H1 (cell line): ENCODE measurements around the gene MYLK. TPM values are rescaled to one million over a fixed set of nuclear protein-coding genes. Genes with fewer than 3 reads are reported as not detected.

ENCODE experiments used
- CTCF ChIA-PET: fragments of 300-600 bp; sonication (Branson Sonifier 250); formaldehyde crosslinking; loops from one replicate; lab custom pipeline; 2021; ENCODE audit not compliant: partially characterized antibody; lab: Charles Lee
- POLR2A ChIA-PET: fragments of 300-600 bp; sonication (Branson Sonifier 250); formaldehyde crosslinking; loops from one replicate; lab custom pipeline; 2021; ENCODE audit warnings: inconsistent platforms; ENCODE audit not compliant: partially characterized antibody; lab: Charles Lee
- DNase-seq, 2 experiments: peaks; one replicate each; pipeline versions ENCODE4 v3.0.0 to v3.0.0-alpha.2; 2010 to 2022; ENCODE audit warnings: low spot score in 2 of 2, low read depth in 1 of 2, mixed read lengths in 1 of 2
- FAIRE-seq: peaks from 2 replicates; lab custom pipeline; 2011; peaks lifted over from hg19 to GRCh38; lab: Jason Lieb, UNC
- H2AFZ ChIP-seq: 2 replicates; pipeline ENCODE4 v1.8.1; 2012; ENCODE audit warnings: low read length, inconsistent platforms
- H2AK5ac ChIP-seq: 2 replicates; pipeline ENCODE4 v1.6.1; 2013; ENCODE audit warnings: low read depth, low read length
- H2BK120ac ChIP-seq: replicated peaks from 2 replicates; pipeline ENCODE3; 2013; ENCODE audit warnings: low read depth, low read length, inconsistent platforms
- H2BK12ac ChIP-seq: 2 replicates; pipeline ENCODE4 v1.6.1; 2013; ENCODE audit warnings: low read depth, low read length
- H2BK15ac ChIP-seq: 2 replicates; pipeline ENCODE4 v1.6.1; 2013; ENCODE audit warnings: low read length
- H2BK20ac ChIP-seq: 2 replicates; pipeline ENCODE4 v1.6.1; 2013; ENCODE audit warnings: low read length
- H2BK5ac ChIP-seq: 2 replicates; pipeline ENCODE4 v1.6.1; 2013; ENCODE audit warnings: low read depth, low read length
- H3K14ac ChIP-seq: 2 replicates; pipeline ENCODE4 v1.6.1; 2013; ENCODE audit warnings: inconsistent platforms; ENCODE audit not compliant: insufficient read length
- H3K18ac ChIP-seq: 2 replicates; pipeline ENCODE4 v1.6.1; 2013; ENCODE audit warnings: low read length; ENCODE audit errors: extremely low read depth
- H3K23ac ChIP-seq: 2 replicates; pipeline ENCODE4 v1.6.1; 2013; ENCODE audit warnings: inconsistent platforms; ENCODE audit not compliant: insufficient read length
- H3K23me2 ChIP-seq: 2 replicates; pipeline ENCODE4 v1.6.1; 2013; ENCODE audit warnings: low read depth, low read length
- H3K27ac ChIP-seq: 2 replicates; pipeline ENCODE4 v1.6.1; 2011; ENCODE audit warnings: low read depth, low read length, inconsistent platforms
- H3K27me3 ChIP-seq, 4 experiments: replicated peaks in 1 of 4; 1 replicate in 1 of 4; 2 replicates in 3 of 4; pipeline versions ENCODE4 v1.6.1 to v1.8.1; 2011 to 2013; ENCODE audit warnings: low read length in 3 of 4, mild to moderate bottlenecking in 3 of 4, inconsistent platforms in 2 of 4, mixed read lengths in 2 of 4, moderate library complexity in 1 of 4; ENCODE audit not compliant: control insufficient read depth in 3 of 4, insufficient read depth in 3 of 4; ENCODE audit errors: extremely low read depth in 1 of 4
- H3K36me3 ChIP-seq, 4 experiments: 2 replicates each; pipeline versions ENCODE4 v1.6.1 to v1.8.1; 2011 to 2013; ENCODE audit warnings: mild to moderate bottlenecking in 4 of 4, low read length in 3 of 4, moderate library complexity in 2 of 4, control low read depth in 1 of 4, inconsistent platforms in 1 of 4; ENCODE audit not compliant: insufficient read depth in 4 of 4, control insufficient read depth in 2 of 4
- H3K4ac ChIP-seq: replicated peaks from 2 replicates; pipeline ENCODE3; 2013; ENCODE audit warnings: low read length, low read depth, mixed read lengths, inconsistent platforms; ENCODE audit not compliant: insufficient read length
- H3K4me1 ChIP-seq, 4 experiments: replicated peaks in 1 of 4; 1 replicate in 1 of 4; 2 replicates in 3 of 4; pipeline versions ENCODE4 v1.6.1 to v1.8.1; 2011 to 2013; ENCODE audit warnings: low read length in 3 of 4, inconsistent platforms in 2 of 4, mixed read lengths in 1 of 4; ENCODE audit not compliant: insufficient read depth in 4 of 4, control insufficient read depth in 3 of 4
- H3K4me2 ChIP-seq, 2 experiments: 2 replicates each; pipeline versions ENCODE4 v1.6.1 to v1.8.1; 2011 to 2013; ENCODE audit warnings: low read depth in 2 of 2, low read length in 2 of 2, control low read depth in 1 of 2, inconsistent platforms in 1 of 2, mild to moderate bottlenecking in 1 of 2; ENCODE audit not compliant: insufficient read depth in 1 of 2
- H3K4me3 ChIP-seq, 4 experiments: fragments of 200-600, 300-600 bp in 1 of 4; sonication (generic), shearing (Covaris generic), sonication (Bioruptor Twin) in 1 of 4; 2 replicates each; pipeline versions ENCODE4 v1.5.1 to v1.8.1; 2011 to 2016; ENCODE audit warnings: low read length in 4 of 4, low read depth in 3 of 4, control low read depth in 2 of 4, inconsistent platforms in 2 of 4, mild to moderate bottlenecking in 2 of 4, mixed read lengths in 1 of 4, moderate library complexity in 1 of 4; ENCODE audit not compliant: insufficient read depth in 2 of 4; ENCODE audit errors: extremely low read depth in 1 of 4
- H3K56ac ChIP-seq: replicated peaks from 2 replicates; pipeline ENCODE3; 2013; ENCODE audit warnings: low read depth, mild to moderate bottlenecking, mixed read lengths, low read length, inconsistent platforms; ENCODE audit not compliant: insufficient read length
- H3K79me1 ChIP-seq: 2 replicates; pipeline ENCODE4 v1.6.1; 2013; ENCODE audit warnings: low read depth, low read length, control low read depth
- H3K79me2 ChIP-seq, 2 experiments: 2 replicates each; pipeline versions ENCODE4 v1.6.1 to v1.8.1; 2012 to 2013; ENCODE audit warnings: low read length in 2 of 2, mild to moderate bottlenecking in 2 of 2, inconsistent platforms in 1 of 2; ENCODE audit not compliant: insufficient read depth in 2 of 2, control insufficient read depth in 1 of 2
- H3K9ac ChIP-seq, 4 experiments: replicated peaks in 1 of 4; 1 replicate in 1 of 4; 2 replicates in 3 of 4; pipeline versions ENCODE4 v1.6.1 to v1.8.1; 2011 to 2013; ENCODE audit warnings: low read depth in 3 of 4, low read length in 3 of 4, control low read depth in 2 of 4, mild to moderate bottlenecking in 2 of 4, moderate library complexity in 2 of 4, inconsistent platforms in 1 of 4; ENCODE audit errors: extremely low read depth in 1 of 4
- H3K9me3 ChIP-seq, 2 experiments: 2 replicates each; pipeline versions ENCODE4 v1.6.1 to v1.8.1; 2012 to 2013; ENCODE audit warnings: mild to moderate bottlenecking in 2 of 2, moderate library complexity in 2 of 2, control low read depth in 1 of 2, inconsistent platforms in 1 of 2, low read depth in 1 of 2, low read length in 1 of 2, mixed read lengths in 1 of 2; ENCODE audit not compliant: insufficient read depth in 2 of 2
- H4K20me1 ChIP-seq, 2 experiments: replicated peaks in 1 of 2; 2 replicates each; pipeline versions ENCODE3 to v1.8.1; 2011 to 2013; ENCODE audit warnings: inconsistent platforms in 2 of 2, low read length in 2 of 2, mild to moderate bottlenecking in 1 of 2; ENCODE audit not compliant: insufficient read depth in 2 of 2, control insufficient read depth in 1 of 2
- H4K5ac ChIP-seq: 2 replicates; pipeline ENCODE4 v1.6.1; 2013; ENCODE audit warnings: low read length, low read depth, mixed read lengths, inconsistent platforms; ENCODE audit not compliant: insufficient read length
- H4K8ac ChIP-seq: 2 replicates; pipeline ENCODE4 v1.8.0; 2013; ENCODE audit warnings: mild to moderate bottlenecking, moderate library complexity, low read length, inconsistent platforms; ENCODE audit not compliant: insufficient read depth; ENCODE audit errors: extremely low read depth
- H4K91ac ChIP-seq: replicated peaks from 2 replicates; pipeline ENCODE3; 2013; ENCODE audit warnings: low read length, mixed read lengths, inconsistent platforms; ENCODE audit not compliant: insufficient read length
- BACH1 ChIP-seq: IDR thresholded peaks from 2 replicates; pipeline ENCODE4 v1.6.1; 2012; ENCODE audit warnings: low read length, improper control_type of control experiment
- CEBPB ChIP-seq: IDR thresholded peaks from 2 replicates; pipeline ENCODE4 v1.6.1; 2012; ENCODE audit warnings: low read depth, low read length
- EP300 ChIP-seq, 2 experiments: IDR thresholded peaks; 1 replicate in 1 of 2; 2 replicates in 1 of 2; pipeline ENCODE4 v1.6.1; 2011 to 2012; ENCODE audit warnings: low read depth in 2 of 2, low read length in 2 of 2, mild to moderate bottlenecking in 2 of 2, borderline replicate concordance in 1 of 2, inconsistent platforms in 1 of 2, moderate library complexity in 1 of 2
- FOSL1 ChIP-seq: IDR thresholded peaks from 2 replicates; pipeline ENCODE4 v1.6.1; 2011; ENCODE audit warnings: mild to moderate bottlenecking, low read depth, low read length, moderate library complexity; ENCODE audit not compliant: insufficient read depth
- HDAC6 ChIP-seq: IDR thresholded peaks from one replicate; pipeline ENCODE4 v1.7.1; 2012; ENCODE audit warnings: low read depth, mild to moderate bottlenecking, inconsistent platforms, low read length, moderate library complexity
- JUN ChIP-seq: IDR thresholded peaks from 2 replicates; pipeline ENCODE4 v1.6.1; 2011; ENCODE audit warnings: low read depth, mild to moderate bottlenecking, improper control_type of control experiment, low read length
- KDM5A ChIP-seq: fragments of 200-600 bp; IDR thresholded peaks from 2 replicates; pipeline ENCODE4 v1.7.1; 2012; ENCODE audit warnings: mild to moderate bottlenecking, low read length, inconsistent platforms, mixed read lengths
- MAX ChIP-seq: IDR thresholded peaks from 2 replicates; pipeline ENCODE4 v1.6.1; 2012; ENCODE audit warnings: inconsistent platforms
- NRF1 ChIP-seq: IDR thresholded peaks from 2 replicates; pipeline ENCODE4 v1.6.1; 2011; ENCODE audit warnings: mild to moderate bottlenecking, low read depth, low read length, improper control_type of control experiment
- POU5F1 ChIP-seq: IDR thresholded peaks from 2 replicates; pipeline ENCODE4 v1.6.1; 2011; ENCODE audit warnings: low read depth, mild to moderate bottlenecking, low read length, moderate library complexity
- RNF2 ChIP-seq: fragments of 200-900, 300-1000 bp; sonication (generic); IDR thresholded peaks from 2 replicates; pipeline ENCODE4 v1.7.1; 2016; ENCODE audit warnings: borderline replicate concordance, low read depth, mild to moderate bottlenecking, antibody characterized with exemption, low read length; ENCODE audit not compliant: poor library complexity, severe bottlenecking; ENCODE audit errors: missing control alignments
- SAP30 ChIP-seq: fragments of 300-600 bp; sonication (generic); IDR thresholded peaks from 2 replicates; pipeline ENCODE4 v1.7.1; 2012; ENCODE audit warnings: low read length, moderate library complexity, mild to moderate bottlenecking, inconsistent platforms; ENCODE audit not compliant: insufficient read depth, insufficient replicate concordance
- SIX5 ChIP-seq: IDR thresholded peaks from 2 replicates; pipeline ENCODE4 v1.6.1; 2011; ENCODE audit warnings: mild to moderate bottlenecking, low read depth, low read length
- ZNF274 ChIP-seq: IDR thresholded peaks from 2 replicates; pipeline ENCODE4 v1.7.0; 2012; ENCODE audit warnings: low read length, borderline replicate concordance; ENCODE audit errors: extremely low read depth
- WGBS, 2 experiments: shearing (Covaris generic) in 1 of 2; methylation state at CpG; one replicate each; pipeline versions ENCODE4 v1.1.6 to v1.1.7; 2013 to 2015; ENCODE audit warnings: low lambda C conversion rate in 2 of 2, mixed read lengths in 2 of 2, inconsistent platforms in 1 of 2, low coverage in 1 of 2, missing lambda C conversion rate in 1 of 2; ENCODE audit not compliant: insufficient replicate concordance in 2 of 2, insufficient coverage in 1 of 2, insufficient read length in 1 of 2; ENCODE audit errors: extremely low coverage in 1 of 2, missing lambda C conversion rate in 1 of 2; 5-methylcytosine and 5-hydroxymethylcytosine counted together
- polyA plus RNA-seq, 7 experiments: library from polyadenylated mRNA; depleted of rRNA in 3 of 7; stranded (reverse) in 5 of 7; unstranded in 2 of 7; fragments of >200 nt in 5 of 7; fragments of 200-250 nt in 2 of 7; gene quantifications; 1 replicate in 5 of 7; 2 replicates in 1 of 7; 4 replicates in 1 of 7; pipeline versions ENCODE4 v1.2.1 to v1.2.3, GENCODE V29; 2011 to 2013; ENCODE audit warnings: missing spikeins in 2 of 7, mixed read lengths in 2 of 7
- total RNA-seq: library from RNA; stranded (reverse); fragmentation: NEBNext Ultra II Directional; extraction: Animal tissue kit (Norgen Biotek cat#: 25700); gene quantifications from 2 replicates; pipeline ENCODE4 v1.2.1, GENCODE V29; 2021

The MYLK gene
- total and polyA plus RNA-seq, 2 of the 8 experiments (the other 6 are each of a cell fraction or from before 2014, with no cell fraction given) = 11.6 to 21.3 TPM

- Histone ChIP-seq H3K4me3 (no peak overlapping the region), H3K4me1 (no peaks in the 10 kb centered on the region), H2AK5ac (no peak overlapping the region), H3K4me2 (no peak overlapping the region), H4K91ac (no peak overlapping the region), H3K4ac (no peak overlapping the region), H3K79me1 (no peaks in the 10 kb centered on the region; the same call in 1 of the 2 replicates), H3K79me2 (no peaks in the 10 kb centered on the region), H2BK20ac (no peak overlapping the region), H4K8ac (no peak overlapping the region), H3K27ac (no peak overlapping the region), H2BK15ac (no peak overlapping the region), H2BK120ac (no peak overlapping the region), H3K18ac (no peak overlapping the region), H3K23me2 (no peaks in the 10 kb centered on the region), H3K56ac (no peak overlapping the region), H3K14ac (no peak overlapping the region), H4K20me1 (no peaks in the 10 kb centered on the region), H3K23ac (no peak overlapping the region), H3K9ac (no peak overlapping the region; a peak in 1 of 7 replicates), H2BK5ac (no peak overlapping the region), H2AFZ (no peak overlapping the region), H3K27me3 (no peaks in the 10 kb centered on the region), H2BK12ac (no peak overlapping the region), H3K36me3 (no peaks in the 10 kb centered on the region; a peak in 1 of 8 replicates), H4K5ac (no peak overlapping the region), H3K9me3 (no peaks in the 10 kb centered on the region)
- WGBS, 2 experiments = 44% methylated on average over 2 of the region's 2 CpGs; no CpG with 5 or more reads in 1 of the 2 experiments
- POLR2A ChIA-PET = no interaction called here
- CTCF ChIA-PET = interaction anchor here (0.7 to 1.8 kb wide), 6 partner anchors 8 to 123 kb away, joined by 3 to 5 read pairs (median 3); no protein-coding TSS in a partner anchor
- FAIRE-seq (no peak), DNase-seq (peak in 1 of 2 experiments; percentile 35)
- TF ChIP-seq EP300 (IDR thresholded peaks at IDR 0.05; ENCODE audit: borderline replicate concordance in 1 of 2, low read depth in 2 of 2, low read length in 2 of 2) (no peak), SIX5 (no peak), NRF1 (no peak), SAP30 (no peak), HDAC6 (no peak), JUN (no peak), MAX (no peak), RNF2 (no peak), BACH1 (no peak), KDM5A (no peak), ZNF274 (no peak), FOSL1 (no peak), POU5F1 (no peak), CEBPB (no peak)
Observed at GRCh38 chr3:123758081-123758564, 126.0 kb downstream of the MYLK start.
